CD4-positive, alpha-beta T cell treated with Interleukin-6 for 4 hours (primary cell): ENCODE results near the gene HHEX.

Experiments used
- DNase-seq: peaks from one replicate; pipeline ENCODE4 v3.0.0-alpha.2; 2020; ENCODE audit warnings: mixed read lengths

Gene HHEX

DNA sequence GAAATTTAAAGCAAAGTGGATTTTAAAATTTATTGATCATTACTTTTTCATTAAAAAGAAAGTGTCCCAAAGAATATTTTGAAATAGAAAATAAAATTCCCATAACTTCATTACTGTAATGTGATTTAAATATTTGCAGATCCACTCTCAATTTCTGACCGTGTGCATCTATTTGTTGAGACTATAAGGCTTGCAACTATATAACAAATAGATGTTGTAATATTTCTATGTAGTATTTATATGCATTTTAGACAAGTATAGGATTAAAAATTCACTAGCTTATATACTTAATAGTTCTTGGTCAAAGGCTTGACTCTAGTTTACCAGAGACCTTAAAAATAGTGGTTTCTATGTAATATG lies 3.8 kb downstream of the HHEX start:
- no peak for DNase-seq

DNA sequence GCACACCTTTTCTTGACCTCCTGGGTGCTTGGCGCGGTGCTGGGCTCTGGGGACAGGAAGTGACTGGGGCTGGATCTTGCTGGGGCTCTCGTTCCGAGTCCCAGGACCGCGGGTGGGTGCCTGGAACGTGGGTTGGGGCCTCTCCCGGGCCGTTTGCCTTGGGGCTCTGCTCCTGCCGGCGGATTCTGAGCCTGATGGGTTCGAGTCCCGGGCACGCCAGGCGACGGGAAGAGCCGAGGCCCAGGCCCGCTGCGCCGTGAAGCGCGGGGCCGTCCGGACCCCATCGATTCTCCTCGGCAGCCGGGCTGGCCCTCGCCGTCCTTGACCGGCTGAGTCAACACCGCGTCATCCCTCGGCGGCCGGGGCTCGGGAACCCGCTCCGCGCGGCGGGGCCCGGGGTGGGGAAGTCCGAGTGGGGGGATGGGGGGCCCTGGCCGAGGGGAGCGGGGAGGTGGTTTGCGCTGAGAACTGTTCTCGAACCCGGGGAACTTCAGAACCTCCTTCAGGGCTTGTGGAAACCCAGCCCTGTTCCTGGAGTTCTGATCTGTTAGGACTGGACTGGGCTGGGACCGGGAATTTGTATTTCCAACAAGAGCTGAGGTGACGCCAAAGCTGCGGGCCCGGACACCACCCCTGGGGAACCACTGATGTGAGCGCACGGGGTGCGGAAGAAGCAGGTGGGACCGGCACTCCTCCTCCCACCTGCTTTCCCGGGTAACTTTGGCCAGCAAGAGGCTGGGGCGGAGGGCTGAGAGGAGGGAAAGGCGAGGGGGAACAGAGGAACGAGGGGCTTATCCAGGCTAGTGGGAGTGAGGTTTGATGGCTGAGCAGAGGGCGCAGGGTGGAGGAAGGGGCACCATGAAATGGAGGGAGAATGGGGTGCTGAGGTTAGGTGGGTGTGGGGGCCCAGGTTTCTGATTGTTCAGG lies 6.2 kb downstream of the HHEX start:
- no peak for DNase-seq

DNA sequence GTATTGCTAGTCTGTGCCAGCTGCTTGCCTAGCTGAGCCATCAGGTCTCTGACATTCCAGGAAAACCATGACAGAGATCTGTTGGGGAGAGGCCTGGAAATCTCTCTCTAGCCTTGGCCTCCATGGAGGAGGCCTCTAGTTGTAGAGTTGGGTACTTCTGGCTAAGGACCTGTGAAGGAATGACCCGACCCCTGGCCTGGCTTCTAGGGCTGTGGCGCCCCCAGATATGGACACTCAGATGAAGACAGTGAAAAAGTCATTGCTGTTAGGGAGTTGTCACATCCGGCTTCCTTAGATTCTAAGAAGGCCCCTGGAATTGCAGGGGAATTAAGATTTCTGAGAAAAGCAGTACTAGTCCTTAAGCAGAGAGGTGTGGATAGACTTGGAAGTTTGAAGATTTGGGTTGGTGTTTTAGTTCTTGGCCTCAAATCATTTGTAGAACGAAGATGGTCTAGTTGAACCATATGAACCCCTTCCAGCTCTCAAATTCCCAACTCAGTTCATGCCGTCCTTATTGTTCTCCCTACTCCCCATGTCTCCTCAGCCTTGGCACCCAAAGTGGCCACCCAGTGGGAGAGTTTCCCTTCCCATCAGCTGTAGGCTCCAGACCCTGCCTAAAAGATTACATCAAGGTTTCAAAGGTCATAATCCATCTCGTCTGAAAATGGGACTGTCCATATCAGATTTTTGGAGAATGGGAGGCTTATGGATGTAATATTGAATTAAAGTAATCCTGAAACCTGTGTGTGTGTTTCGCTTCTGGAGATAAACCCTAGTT lies 7.0 kb downstream of the HHEX start:
- DNase-seq: no peak

DNA sequence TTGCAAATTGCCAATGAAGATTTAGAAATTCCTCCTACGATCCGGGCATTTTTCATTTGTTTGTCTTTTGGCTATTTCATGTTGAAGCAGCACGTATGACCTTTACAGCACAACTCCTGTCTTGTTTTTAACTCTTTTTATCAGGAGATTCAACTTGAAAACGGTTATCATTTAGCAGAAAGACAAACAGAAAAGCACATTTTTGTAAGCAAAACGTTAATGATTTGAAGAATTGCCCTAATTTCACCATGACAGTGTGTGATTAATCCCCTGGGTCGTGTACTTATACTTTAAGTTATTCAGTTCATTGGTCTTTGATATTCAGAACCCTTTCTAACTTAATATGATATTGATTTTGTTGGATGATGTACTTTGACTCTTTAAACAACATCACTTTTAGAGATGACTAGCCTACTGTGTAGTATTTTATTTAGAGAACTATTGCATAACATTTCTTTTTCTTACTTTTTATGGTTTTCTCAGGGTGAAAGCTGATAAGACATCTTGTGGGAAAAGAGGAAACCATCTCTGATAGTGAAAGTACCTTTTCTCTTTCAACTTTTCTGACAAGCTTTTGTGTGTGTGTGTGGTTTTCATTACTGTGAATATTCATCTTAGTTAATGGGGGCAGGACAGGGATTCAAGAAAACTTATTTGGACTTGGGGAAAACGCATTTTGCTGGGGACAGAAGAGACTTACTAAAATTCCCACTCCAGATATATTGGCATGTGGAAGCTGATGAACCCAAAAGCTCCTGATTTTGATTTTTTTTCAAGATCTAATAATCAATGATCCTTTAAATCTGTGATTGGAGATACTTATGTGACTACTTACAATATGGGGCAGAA lies 8.1 kb downstream of the HHEX start:
- no peak for DNase-seq

GRCh38 chr10:92699193-92699517 lies 9.4 kb downstream of the HHEX start:
- no peak for DNase-seq

DNA sequence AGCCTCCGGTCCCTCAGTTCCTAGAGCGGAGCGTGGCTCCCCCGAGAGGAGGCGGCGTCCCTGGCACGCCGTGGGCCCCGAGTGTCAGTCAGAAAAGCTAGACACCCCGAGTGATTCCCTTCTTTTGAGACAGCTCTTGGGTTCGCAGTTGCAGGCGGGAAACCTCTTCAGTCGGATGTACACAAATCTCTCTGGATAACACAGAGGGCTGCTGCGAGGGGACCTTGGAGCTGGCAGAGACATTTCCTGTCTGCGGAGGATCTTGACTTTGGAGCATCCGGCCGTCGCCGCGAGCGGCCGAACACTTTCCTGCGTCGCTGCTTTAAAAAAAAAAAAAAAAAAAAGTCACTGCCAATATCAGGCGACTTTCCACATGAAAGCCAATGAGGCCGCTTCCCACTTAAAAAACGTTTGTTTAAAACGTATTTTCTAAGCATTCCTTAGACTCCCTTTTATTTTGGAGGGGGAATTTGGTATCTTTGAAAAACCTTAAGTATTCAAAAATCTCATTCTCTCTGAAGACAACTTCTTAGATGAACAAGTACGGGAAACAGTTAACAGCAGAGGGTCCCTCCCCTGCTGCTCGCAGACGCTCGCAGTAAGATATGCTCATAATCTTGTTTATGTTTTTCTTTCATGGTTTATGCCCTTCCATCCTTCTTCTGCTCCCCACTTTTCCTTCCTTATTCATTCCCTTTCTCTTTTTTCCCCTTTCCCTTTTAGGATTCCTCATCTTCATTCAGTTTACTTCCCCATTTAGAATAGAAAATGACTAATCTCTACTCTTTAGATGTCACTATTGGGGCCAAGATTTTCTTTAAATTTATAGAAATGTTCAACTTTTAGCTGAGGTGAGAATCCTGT lies 10.0 kb downstream of the HHEX start:
- peak; percentile 37 for DNase-seq

DNA sequence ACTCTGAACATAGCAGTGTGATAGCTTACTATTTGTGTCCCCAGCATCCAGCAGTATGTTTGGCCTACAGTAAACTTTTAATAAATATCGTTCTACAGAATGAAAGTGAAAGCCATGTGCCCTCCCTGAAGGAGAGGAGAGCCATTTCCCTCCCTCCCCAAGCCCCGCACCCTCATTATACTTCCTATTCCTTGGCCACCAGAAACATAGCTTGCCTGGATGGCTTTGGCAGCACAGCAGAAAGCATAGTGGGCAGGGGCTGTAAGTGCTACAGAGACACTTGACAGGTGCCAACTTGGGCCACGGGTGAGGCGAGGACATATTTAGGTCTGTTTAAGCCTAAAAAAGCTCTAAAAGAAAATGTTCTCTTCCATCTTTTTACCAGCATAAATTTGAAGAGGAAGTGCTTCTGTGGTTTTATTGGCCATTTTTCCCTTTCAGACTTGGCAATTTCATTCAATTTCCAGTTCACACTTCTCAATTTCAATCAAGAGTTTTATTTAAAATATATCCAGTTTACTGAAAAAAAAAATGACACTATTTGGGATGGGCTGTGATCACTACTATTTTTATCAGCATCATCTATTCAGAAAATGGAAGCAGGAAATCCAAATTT lies 12.7 kb downstream of the HHEX start:
- no peak for DNase-seq

DNA sequence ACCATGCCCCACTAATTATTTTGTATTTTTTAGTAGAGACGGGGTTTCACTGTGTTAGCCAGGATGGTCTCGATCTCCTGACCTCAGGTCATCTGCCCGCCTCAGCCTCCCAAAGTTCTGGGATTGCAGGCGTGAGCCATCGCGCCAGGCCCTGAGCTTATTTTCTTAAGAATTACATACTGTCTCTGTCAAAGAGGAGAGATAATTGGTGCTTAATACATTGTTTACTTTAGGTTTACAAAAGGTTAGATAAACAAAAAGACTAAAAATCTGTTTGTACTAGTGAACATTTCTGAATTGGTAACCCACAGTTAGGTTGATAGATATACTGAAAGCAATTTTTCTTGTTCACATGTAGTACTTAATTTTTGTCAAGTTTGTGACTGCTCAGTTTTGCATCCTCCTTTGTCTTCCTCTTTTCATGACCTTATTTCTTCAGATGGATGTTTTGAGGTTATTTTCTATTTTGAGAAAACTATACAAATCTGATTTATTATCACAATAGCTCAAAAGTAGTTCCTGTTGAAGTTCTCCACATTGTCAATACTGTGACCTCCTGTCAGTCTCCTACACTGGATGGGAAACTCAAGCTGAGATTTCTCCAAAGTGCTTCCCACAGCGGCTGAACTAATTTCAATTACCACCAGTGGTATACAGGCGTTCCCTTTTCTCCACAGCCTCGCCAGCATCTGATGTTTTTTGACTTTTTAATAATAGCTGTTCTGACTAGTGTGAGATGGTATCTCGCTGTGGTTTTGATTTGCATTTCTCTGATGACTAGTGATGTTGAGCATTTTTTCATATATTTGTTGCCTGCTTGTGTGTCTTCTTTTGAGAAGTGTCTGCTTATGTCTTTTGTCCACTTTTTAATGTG lies 22.5 kb downstream of the HHEX start:
- DNase-seq: no peak

DNA sequence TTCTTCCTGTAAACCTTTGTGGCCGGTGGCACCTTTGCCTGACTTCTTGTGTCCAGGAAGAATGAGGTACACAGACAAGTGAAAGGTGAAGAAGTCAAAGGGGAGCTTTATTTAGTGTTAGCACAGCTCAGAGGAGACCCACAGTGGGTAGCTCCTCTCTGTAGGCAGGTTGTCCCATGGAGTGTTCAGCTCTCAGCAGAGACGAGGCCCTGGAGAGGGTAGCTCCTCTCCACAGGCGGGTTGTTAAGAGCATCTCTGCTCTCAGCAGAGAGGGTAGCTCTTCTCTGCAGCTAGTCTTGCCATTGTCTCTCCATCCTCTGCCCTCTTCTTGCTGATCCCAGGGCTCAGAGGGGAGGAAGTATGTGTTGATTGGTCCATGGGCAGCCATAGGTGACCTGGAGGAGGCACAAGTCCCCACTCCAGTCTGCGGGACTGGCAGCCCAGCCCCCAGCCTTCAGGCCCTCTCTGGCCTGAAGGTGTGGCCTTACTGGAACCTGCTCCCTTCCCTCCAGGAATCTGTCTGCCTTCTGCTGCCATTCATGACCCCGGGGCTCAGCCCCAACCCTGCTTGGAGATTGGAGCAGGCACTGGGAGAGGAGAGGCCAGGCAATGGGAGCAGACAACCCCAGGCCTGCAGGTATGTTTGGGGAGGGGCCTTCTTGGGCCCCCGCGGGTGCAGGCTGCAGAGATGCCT lies 24.5 kb downstream of the HHEX start:
- no peak for DNase-seq

- no peak for DNase-seq
Observed at GRCh38 chr10:92714872-92715271, 25.1 kb downstream of the HHEX start.

GRCh38 chr10:92719991-92720830 lies 30.5 kb downstream of the HHEX start:
- DNase-seq: no peak

- no peak for DNase-seq
Observed at GRCh38 chr10:92720831-92721165, 31.0 kb downstream of the HHEX start.

DNA sequence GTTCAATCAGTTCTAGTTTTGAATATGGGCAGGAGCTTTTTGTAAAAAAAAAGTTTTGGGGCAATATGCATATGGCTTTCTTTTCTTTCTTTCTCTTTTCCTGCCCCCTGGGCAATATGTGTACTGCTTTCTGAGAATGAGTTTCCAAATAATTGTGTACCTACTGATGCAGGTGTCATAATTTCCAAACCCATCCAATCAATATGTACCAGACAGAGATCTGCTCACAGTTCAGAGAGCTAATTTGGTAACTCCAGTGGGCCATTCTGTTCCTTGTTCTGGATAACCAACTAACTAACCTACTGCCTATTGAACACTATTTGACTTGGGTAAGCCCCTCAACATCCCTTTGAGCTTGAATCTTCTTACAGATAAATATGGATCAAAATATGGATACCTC lies 32.6 kb downstream of the HHEX start:
- no peak for DNase-seq

- no peak for DNase-seq
Observed at GRCh38 chr10:92727141-92727540, 37.4 kb downstream of the HHEX start.

DNA sequence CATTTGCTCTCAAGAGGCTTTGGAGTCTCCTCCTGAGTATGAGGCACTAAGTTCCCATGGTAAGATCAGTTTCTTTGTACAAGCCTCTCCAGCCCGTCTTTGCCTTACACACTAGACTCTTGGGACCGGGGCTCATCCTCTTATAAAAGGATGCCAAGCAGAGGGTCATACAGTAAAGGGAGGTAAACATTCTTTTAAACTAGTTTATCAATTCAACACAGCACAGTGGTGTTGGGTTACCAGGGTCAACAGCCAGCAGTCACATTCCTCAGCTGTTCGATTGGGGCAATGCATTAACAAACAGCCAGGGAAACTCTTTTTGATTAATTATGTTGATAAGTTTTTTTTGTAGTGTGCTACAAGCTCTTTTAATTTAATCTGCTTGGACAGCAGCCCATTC lies 37.8 kb downstream of the HHEX start:
- no peak for DNase-seq

DNA sequence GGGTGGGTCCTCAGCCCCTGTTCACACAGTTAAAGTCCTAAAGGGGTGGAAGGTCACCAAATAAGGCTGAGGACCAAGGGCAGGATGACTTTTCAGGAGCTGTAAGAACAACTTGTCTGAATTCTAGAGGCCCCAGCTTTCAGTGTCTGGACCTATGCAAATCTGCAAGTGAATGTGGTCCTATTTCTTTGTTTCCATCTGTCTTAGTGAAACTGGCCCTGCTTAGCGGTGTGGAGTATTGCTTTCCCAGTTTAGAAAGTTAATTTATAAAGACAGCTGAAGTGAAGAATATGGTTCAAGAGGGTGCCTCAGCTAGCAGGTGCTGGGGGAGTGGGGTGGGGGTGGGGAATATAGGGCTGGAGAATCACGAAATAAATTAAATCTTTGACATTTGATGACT lies 40.1 kb downstream of the HHEX start:
- no peak for DNase-seq

DNA sequence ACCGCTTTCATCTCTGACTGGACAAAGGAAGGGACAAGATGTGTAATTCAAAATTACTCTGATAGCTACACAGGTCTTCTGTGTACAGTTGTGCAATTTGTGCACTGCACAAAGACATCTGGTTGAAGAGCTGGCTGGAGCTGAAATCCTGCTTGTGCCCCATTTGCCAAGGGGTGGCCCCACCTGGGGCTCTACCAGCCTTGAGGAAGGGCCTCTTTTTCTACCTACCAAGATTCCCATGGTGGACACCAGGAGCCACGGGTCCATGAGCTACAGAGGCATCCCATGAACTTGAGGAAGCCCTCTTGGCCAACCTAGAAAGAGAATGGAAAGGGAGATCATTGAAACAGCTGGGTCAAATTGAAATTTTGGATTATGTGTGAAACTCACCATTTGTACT lies 43.2 kb downstream of the HHEX start:
- no peak for DNase-seq

DNA sequence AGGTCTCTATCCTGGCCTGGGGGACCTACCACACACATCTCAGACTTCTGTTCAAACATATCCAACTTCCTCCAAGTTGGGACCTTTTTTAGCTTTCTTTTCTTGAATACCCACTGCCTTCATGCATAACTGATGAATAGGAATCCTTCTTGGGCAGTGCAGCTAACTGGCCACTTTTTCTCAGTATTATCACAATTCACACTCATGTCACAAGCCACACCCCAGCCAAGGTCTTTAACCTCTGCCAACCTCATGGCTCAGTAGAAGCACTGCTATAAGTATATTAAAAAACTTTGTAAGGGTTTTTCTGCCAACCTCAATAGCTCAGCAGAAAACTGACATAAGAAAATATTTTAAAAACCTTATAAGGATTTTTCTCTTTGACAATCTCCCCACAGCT lies 44.5 kb downstream of the HHEX start:
- DNase-seq: no peak

DNA sequence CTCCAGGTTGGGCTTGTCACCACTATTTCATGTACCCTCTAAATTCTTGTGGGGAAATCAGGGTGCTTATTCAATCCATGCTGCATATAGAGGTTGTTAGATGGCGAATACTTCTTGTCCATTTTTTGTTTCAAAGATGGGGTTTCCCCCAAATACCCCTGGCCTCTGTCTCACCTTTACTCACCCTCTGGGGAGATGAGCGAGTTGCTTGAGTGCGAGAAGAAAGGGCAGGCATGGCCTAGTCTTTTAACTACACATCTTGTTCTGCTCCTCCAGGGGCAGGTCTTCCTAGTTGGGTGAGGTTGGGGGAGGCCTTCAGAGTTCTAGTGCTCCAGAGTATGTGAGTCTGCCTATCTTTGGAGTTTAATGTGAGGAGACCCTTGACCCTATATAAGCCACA lies 46.2 kb downstream of the HHEX start:
- DNase-seq: no peak

- DNase-seq: no peak
Observed at GRCh38 chr10:92737484-92737883, 47.7 kb downstream of the HHEX start.
